Spinal cord (tissue), 10 donors: ENCODE measurements around the gene PSMB9. TPM values are rescaled to one million over a fixed set of nuclear protein-coding genes. Genes with fewer than 3 reads are reported as not detected.
A peak's percentile ranks its signal among the peaks of the same experiment; 100 is the strongest.

Experiments
- DNase-seq, 6 donors: peaks; one replicate each; pipeline versions ENCODE4 v3.0.0 to v3.0.0-alpha.2; 2013 to 2015; ENCODE audit warnings: low spot score in 6 of 6, low read depth in 4 of 6
- H3K27ac ChIP-seq: one replicate; pipeline ENCODE4 v1.5.1; 2013; ENCODE audit warnings: low read depth, low read length, control low read depth
- H3K27me3 ChIP-seq: one replicate; pipeline ENCODE4 v1.6.1; 2013; ENCODE audit warnings: low read length; ENCODE audit not compliant: control insufficient read depth, insufficient read depth
- H3K36me3 ChIP-seq: one replicate; pipeline ENCODE4 v1.6.1; 2013; ENCODE audit warnings: low read length; ENCODE audit not compliant: control insufficient read depth, insufficient read depth
- H3K4me1 ChIP-seq: one replicate; pipeline ENCODE4 v1.6.1; 2013; ENCODE audit warnings: low read length; ENCODE audit not compliant: control insufficient read depth, insufficient read depth
- H3K4me3 ChIP-seq: one replicate; pipeline ENCODE4 v1.5.1; 2013; ENCODE audit warnings: low read depth, low read length, control low read depth
- H3K9me3 ChIP-seq: one replicate; pipeline ENCODE4 v1.6.1; 2013; ENCODE audit warnings: low read length; ENCODE audit not compliant: control insufficient read depth, insufficient read depth
- WGBS: methylation state at CpG from one replicate; pipeline ENCODE4 v1.1.5; 2013; ENCODE audit warnings: missing lambda C conversion rate; ENCODE audit not compliant: insufficient coverage; 5-methylcytosine and 5-hydroxymethylcytosine counted together
- polyA plus RNA-seq, 2 donors: library from polyadenylated mRNA; unstranded; fragments of 120-200 nt; gene quantifications; one replicate each; pipeline ENCODE4 v1.2.1, GENCODE V29; 2013; ENCODE audit not compliant: insufficient read length in 2 of 2
- total RNA-seq, 2 donors: library from RNA; depleted of rRNA in 1 of 2; stranded (reverse); fragments of 120-200 nt in 1 of 2; fragments of >200 nt in 1 of 2; gene quantifications; one replicate each; pipeline versions ENCODE4 v1.2.3 to v1.2.4, GENCODE V29; 2013 to 2014
- donor health status: healthy.

PSMB9 gene
- total and polyA plus RNA-seq, 4 donors: 6.1 to 9.0 (median 8.7) TPM

GRCh38 chr6:32819729-32820128, 34.3 kb upstream of the PSMB9 start:
- DNase-seq: no peak
- H3K4me3 ChIP-seq: no peak overlapping the region
- H3K4me1 ChIP-seq: no peaks in the 10 kb centered on the region
- H3K36me3 ChIP-seq: no peaks in the 10 kb centered on the region
- no peak overlapping the region for H3K27ac ChIP-seq
- peaks cover 1% of the 10 kb centered on the region for H3K9me3 ChIP-seq
- 49% methylated on average over 2 of the region's 3 CpGs for WGBS
- H3K27me3 ChIP-seq: no peaks in the 10 kb centered on the region

- DNase-seq: peak in 2 of 6 donors; percentile 44 to 56
- 67% methylated on average over 1 of the region's 2 CpGs for WGBS
- Histone ChIP-seq H3K4me3 (no peak overlapping the region), H3K27ac (no peak overlapping the region), H3K27me3 (no peaks in the 10 kb centered on the region), H3K9me3 (no peaks in the 10 kb centered on the region), H3K4me1 (no peaks in the 10 kb centered on the region), H3K36me3 (peaks cover 21% of the 10 kb centered on the region)
Observed at GRCh38 chr6:32825966-32826365, 28.0 kb upstream of the PSMB9 start.

GRCh38 chr6:32827025-32827424, 27.0 kb upstream of the PSMB9 start:
- Histone ChIP-seq H3K27me3 (no peaks in the 10 kb centered on the region), H3K36me3 (peaks cover 21% of the 10 kb centered on the region), H3K4me1 (no peaks in the 10 kb centered on the region), H3K4me3 (no peak overlapping the region), H3K27ac (no peak overlapping the region), H3K9me3 (no peaks in the 10 kb centered on the region)
- no peak for DNase-seq
- WGBS: no CpG with 5 or more reads among the region's 3 CpGs

- no peak overlapping the region for H3K4me3 ChIP-seq
Observed at GRCh38 chr6:32829495-32829894, 24.5 kb upstream of the PSMB9 start.

DNA sequence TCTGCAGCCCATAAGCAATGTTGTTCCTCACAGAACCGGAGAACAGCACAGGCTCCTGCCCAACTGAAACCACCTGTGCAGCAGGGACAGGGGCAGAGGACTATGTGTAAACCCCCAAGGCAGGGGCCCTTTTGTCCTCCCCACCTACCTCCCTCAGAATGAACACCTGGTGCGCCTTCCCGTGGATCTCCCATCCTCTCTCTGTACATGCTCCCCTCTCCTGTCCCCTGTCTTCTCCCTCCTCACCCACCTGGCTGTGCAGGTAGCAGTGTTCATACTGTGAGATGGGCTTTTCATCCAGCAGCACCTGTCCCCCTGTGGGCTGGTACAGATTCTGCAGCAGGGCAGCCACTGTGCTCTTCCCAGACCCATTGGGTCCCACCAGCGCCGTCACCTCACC, 24.0 kb upstream of the PSMB9 start:
- WGBS: 96% methylated on average over 5 of the region's 5 CpGs
- H3K27ac ChIP-seq: no peak overlapping the region
- H3K36me3 ChIP-seq: peaks cover 25% of the 10 kb centered on the region
- H3K27me3 ChIP-seq: no peaks in the 10 kb centered on the region
- no peak overlapping the region for H3K4me3 ChIP-seq
- DNase-seq: no peak
- H3K4me1 ChIP-seq: no peaks in the 10 kb centered on the region
- no peaks in the 10 kb centered on the region for H3K9me3 ChIP-seq

More at GRCh38 chr6:32829495-32829894, 24.5 kb upstream of the PSMB9 start:
- WGBS: 56% methylated on average over 5 of the region's 7 CpGs
- H3K9me3 ChIP-seq: no peaks in the 10 kb centered on the region
- H3K27me3 ChIP-seq: no peaks in the 10 kb centered on the region
- no peaks in the 10 kb centered on the region for H3K4me1 ChIP-seq
- peaks cover 25% of the 10 kb centered on the region for H3K36me3 ChIP-seq
- no peak overlapping the region for H3K27ac ChIP-seq
- DNase-seq: no peak

- WGBS: 83% methylated on average over 2 of the region's 5 CpGs
- DNase-seq: no peak
- no peak overlapping the region for H3K27ac ChIP-seq
- H3K27me3 ChIP-seq: no peaks in the 10 kb centered on the region
- H3K9me3 ChIP-seq: no peaks in the 10 kb centered on the region
- no peak overlapping the region for H3K4me3 ChIP-seq
- H3K36me3 ChIP-seq: peaks cover 31% of the 10 kb centered on the region
- H3K4me1 ChIP-seq: no peaks in the 10 kb centered on the region
Observed at GRCh38 chr6:32830936-32831335, 23.1 kb upstream of the PSMB9 start.

- Histone ChIP-seq H3K9me3 (no peaks in the 10 kb centered on the region), H3K27ac (no peak overlapping the region), H3K4me3 (no peak overlapping the region), H3K36me3 (peaks cover 31% of the 10 kb centered on the region), H3K4me1 (peaks cover under 1% of the 10 kb centered on the region), H3K27me3 (no peaks in the 10 kb centered on the region)
- DNase-seq: no peak
- 65% methylated on average over 13 of the region's 13 CpGs for WGBS
Observed at GRCh38 chr6:32832535-32832934, 21.5 kb upstream of the PSMB9 start.

DNA sequence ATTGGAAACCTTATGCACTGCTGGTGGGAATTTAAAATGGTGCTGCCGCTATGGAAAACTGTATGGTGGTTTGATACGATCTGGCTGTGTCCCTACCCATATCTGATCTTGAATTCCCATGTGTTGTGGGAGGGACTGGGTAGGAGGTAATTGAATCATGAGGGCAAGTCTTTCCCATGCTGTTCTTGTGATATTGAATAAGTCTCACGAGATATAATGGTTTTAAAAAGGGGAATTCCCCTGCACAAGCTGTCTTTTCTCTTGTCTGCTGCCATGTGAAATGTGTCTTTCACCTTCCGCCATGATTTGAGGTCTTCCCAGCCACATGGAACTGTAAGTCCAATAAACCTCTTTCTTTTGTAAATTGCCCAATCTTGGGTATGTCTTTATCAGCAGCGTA, 20.3 kb upstream of the PSMB9 start:
- DNase-seq: no peak
- H3K36me3 ChIP-seq: peaks cover 30% of the 10 kb centered on the region
- no peak overlapping the region for H3K27ac ChIP-seq
- 87% methylated on average over 3 of the region's 5 CpGs for WGBS
- H3K4me1 ChIP-seq: peaks cover 5% of the 10 kb centered on the region
- H3K27me3 ChIP-seq: no peaks in the 10 kb centered on the region
- no peak overlapping the region for H3K4me3 ChIP-seq
- no peaks in the 10 kb centered on the region for H3K9me3 ChIP-seq

DNA sequence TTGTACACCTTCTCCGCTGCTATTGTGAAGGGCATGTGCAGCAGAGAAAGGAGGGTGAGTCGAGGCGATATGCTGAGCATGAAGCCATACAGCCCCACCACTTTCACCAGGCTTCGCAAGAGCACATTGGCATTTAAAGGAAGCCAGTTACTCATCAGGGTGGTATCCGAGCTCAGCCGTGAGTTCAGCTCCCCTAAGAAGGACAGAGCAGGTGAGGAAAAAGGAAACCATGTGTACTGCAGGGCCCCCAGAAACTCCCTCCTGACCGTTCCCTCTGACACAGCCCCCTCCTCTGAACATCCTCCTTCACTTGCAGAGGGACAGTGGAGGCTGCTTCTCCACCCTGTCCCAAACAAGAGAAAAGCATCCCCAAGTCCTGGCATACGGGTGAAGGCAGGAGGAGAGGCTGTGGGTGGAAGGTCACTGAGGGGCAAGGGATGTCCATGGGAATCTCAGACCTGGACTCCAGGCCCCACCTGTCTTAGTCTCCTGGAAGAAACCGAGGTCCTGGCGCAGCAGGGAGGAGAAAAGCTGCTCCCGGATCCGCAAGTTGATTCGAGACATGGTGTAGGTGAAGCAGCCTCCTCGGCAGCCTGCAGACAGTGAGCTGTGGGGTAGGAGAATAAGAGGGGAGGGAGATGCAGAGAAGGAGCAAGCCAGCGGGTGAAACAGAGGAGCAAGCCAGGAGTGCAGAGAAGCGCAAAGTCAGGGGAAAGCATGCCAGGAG, 18.7 kb upstream of the PSMB9 start:
- peaks cover 10% of the 10 kb centered on the region for H3K4me1 ChIP-seq
- no peak for DNase-seq
- WGBS: 81% methylated on average over 9 of the region's 16 CpGs
- no peaks in the 10 kb centered on the region for H3K27me3 ChIP-seq
- H3K36me3 ChIP-seq: peaks cover 13% of the 10 kb centered on the region
- no peak overlapping the region for H3K4me3 ChIP-seq
- H3K27ac ChIP-seq: no peak overlapping the region
- no peaks in the 10 kb centered on the region for H3K9me3 ChIP-seq

DNA sequence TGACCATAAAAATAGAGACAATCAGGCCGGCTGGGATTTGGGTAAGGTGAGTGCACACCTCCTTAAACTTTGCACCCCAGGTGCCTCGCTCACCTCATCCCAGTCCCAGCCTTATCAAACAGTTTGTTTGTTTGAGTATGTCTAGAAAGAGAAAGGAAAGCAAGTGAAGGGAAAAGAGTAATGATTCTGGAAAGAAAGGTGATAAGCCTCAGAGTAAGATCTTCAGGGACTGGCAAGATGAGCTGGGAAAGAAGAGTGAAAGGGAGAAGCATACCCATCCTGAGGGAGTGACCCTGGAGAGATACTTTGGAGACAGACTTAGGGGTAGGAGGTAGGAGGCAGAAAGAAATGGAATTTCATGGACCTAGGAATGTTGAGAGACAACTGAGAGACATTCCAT, 17.1 kb upstream of the PSMB9 start:
- DNase-seq: no peak
- no peaks in the 10 kb centered on the region for H3K9me3 ChIP-seq
- H3K4me1 ChIP-seq: peaks cover 10% of the 10 kb centered on the region
- no CpG with 5 or more reads among the region's 2 CpGs for WGBS
- H3K27ac ChIP-seq: no peak overlapping the region
- no peaks in the 10 kb centered on the region for H3K27me3 ChIP-seq
- peaks cover 10% of the 10 kb centered on the region for H3K36me3 ChIP-seq
- no peak overlapping the region for H3K4me3 ChIP-seq
